ENCODE data around the gene HFM1.
"Not testable (repeated sequence)": the region's sequence is repeated elsewhere in the genome, so short reads cannot be mapped to it uniquely, and the experiment has no call there.

The HFM1 gene

DNA sequence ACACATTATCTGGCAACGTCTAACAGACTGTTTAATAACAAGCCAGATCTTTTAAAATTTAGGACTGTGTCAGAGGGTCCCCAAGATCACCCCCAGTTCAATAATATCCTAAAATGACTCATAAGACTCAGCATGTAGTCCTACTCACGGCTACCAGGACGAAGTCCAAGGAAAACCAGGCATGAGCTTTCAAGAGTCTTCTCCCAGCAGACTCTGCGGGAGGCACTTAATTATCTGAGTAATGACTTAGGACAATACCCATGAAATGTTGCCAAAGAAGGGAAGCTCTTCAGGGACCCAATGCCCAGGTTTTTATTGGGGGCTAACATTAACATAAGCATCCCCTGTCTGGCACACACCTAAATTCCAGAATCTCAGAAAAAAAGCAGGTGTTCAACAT is 7.0 kb downstream of the HFM1 start:
- TF ChIP-seq, protein P1, sequence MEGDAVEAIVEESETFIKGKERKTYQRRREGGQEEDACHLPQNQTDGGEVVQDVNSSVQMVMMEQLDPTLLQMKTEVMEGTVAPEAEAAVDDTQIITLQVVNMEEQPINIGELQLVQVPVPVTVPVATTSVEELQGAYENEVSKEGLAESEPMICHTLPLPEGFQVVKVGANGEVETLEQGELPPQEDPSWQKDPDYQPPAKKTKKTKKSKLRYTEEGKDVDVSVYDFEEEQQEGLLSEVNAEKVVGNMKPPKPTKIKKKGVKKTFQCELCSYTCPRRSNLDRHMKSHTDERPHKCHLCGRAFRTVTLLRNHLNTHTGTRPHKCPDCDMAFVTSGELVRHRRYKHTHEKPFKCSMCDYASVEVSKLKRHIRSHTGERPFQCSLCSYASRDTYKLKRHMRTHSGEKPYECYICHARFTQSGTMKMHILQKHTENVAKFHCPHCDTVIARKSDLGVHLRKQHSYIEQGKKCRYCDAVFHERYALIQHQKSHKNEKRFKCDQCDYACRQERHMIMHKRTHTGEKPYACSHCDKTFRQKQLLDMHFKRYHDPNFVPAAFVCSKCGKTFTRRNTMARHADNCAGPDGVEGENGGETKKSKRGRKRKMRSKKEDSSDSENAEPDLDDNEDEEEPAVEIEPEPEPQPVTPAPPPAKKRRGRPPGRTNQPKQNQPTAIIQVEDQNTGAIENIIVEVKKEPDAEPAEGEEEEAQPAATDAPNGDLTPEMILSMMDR (conservative IDR thresholded peaks at IDR 0.05; ENCODE audit: low read depth, low read length): no peak
- no peak for DNase-seq (ENCODE audit: low read depth)
- H3K4me3 ChIP-seq (ENCODE audit: low read length): no peak overlapping the region

DNA sequence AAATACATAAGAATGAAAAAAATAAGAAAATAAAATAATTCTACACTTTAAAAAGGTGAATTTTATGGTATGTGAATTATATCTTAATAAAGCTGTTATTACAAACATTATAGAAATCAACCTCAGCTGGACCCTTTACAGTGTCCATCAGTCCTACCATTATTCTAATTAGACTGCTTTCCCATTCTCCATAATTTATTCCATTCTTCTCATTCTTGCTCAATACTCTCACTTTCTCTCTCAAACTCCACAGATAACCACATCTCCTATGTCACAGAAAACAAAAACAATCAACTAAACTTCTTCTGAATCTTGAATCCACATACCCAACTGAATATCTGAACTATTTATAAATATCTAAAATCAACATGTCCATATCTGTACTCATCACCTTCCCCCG is 11.6 kb downstream of the HFM1 start:
- TF ChIP-seq, protein P1 (conservative IDR thresholded peaks at IDR 0.05; ENCODE audit: low read depth, low read length): no peak
- no peak for DNase-seq (ENCODE audit: low read depth)
- no peak overlapping the region for H3K4me3 ChIP-seq (ENCODE audit: low read length)

DNA sequence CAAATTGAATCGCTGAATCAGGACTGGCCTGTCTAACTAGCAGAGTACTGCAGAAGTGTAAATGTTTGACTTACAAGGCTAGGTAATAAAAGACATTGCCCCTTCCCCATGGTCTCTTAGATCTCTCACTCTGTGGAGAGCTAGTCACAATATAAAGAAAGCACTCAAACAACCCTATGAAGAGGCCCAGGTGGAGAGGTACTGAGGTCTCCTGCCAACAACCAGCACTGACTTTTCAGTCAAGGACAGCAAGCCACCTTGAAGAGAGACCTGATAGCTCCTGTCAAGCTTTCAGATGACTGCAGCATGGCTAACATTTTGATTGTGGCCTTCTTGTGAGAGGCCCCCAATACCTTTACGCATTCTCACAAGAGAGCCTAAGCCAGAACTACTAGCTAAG is 18.5 kb downstream of the HFM1 start:
- H3K4me3 ChIP-seq (ENCODE audit: low read length): no peak overlapping the region
- no peak for DNase-seq (ENCODE audit: low read depth)
- TF ChIP-seq, protein P1 (conservative IDR thresholded peaks at IDR 0.05; ENCODE audit: low read depth, low read length): no peak

DNA sequence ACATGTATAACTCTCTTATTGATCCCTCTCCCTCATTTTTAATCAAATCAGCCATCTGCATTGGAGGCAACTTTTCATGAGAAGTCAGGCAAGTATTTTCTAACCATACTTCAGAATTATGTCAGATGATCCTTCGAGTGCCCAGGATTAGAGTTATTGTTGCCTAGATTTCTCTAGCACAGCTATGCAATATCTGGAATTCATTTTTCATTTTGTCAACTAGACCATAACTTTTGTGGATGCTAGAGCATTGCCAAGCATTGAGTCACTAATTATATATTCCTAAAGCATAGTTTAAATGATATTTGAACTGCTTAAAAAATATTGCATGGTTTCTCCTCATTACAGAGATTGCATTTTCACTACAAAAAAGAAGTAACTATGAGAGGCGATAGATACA is 21.2 kb downstream of the HFM1 start:
- no peak for DNase-seq (ENCODE audit: low read depth)
- TF ChIP-seq, protein P1 (conservative IDR thresholded peaks at IDR 0.05; ENCODE audit: low read depth, low read length): no peak
- H3K4me3 ChIP-seq (ENCODE audit: low read length): no peak overlapping the region

DNA sequence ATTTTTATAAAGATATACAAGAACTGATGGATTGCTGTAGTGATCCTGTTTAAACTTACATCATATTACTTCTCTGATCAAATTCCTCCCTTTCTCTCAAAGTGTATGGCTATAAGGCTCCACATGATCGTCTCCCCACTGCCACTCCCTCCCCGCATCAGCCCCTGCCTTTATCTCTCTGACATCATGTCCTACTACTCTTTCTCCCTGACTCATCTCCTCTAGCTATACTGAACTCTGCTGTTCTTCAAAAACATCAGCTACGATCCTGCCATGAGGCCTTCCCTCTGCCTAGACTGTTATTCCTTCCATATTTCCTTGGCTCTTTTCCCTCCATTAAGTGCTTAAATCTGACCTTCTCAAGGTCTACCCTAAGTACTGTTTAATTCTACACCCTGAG is 22.8 kb downstream of the HFM1 start:
- DNase-seq (ENCODE audit: low read depth): no peak
- no peak overlapping the region for H3K4me3 ChIP-seq (ENCODE audit: low read length)
- TF ChIP-seq, protein P1 (conservative IDR thresholded peaks at IDR 0.05; ENCODE audit: low read depth, low read length): no peak

DNA sequence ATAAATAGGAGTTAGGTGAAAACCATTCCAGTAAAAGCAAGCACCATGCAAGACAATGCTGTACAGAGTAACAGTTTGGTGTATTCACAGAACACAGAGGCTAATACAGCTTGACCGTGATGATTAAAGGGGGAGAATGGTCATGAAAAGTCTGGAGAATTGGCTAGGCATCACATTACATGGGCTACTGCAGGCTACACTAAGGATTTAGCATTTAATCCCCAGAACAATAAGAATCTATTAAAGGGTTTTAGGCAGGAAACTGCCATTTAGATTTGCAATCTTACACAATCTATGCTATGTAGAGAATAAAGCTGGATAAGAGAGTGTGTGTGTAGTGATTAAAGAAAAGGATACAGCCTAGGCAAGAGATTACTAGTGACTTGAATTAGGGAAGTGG is 30.6 kb downstream of the HFM1 start:
- no peak overlapping the region for H3K4me3 ChIP-seq (ENCODE audit: low read length)
- TF ChIP-seq, protein P1 (conservative IDR thresholded peaks at IDR 0.05; ENCODE audit: low read depth, low read length): no peak
- peak; percentile 56 for DNase-seq (ENCODE audit: low read depth)

DNA sequence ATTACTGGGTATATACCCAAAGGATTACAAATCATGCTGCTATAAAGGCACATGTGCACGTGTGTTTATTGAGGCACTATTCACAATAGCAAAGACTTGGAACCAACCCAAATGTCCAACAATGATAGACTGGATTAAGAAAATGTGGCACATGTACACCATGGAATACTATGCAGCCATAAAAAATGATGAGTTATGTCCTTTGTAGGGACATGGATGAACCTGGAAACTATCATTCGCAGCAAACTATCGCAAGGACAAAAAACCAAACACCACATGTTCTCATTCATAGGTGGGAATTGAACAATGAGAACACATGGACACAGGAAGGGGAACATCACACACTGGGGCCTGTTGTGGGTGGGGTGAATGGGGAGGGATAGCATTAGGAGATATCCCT is 32.4 kb downstream of the HFM1 start:
- H3K4me3 ChIP-seq (ENCODE audit: low read length); DNase-seq (ENCODE audit: low read depth): not testable (repeated sequence)

DNA sequence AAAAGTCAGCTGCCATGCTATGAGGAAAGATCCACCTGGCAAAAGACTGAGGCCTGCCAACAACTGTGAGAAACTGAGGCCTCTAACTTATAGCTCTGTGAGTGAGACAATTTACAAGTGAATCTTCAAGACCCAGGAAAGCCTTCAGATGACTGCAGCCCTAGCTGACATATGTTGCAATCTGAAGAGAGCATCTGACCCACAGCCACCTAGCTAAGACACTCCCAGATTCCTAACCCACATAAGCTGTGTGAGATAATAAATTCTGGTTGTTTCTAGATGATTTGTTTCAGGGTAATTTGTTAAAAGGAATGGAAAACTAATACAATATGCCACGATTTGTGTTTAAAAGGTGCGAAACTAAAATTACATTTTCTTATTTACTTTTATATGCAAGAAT is 55.1 kb downstream of the HFM1 start:
- H3K4me3 ChIP-seq (ENCODE audit: low read length): no peak overlapping the region
- no peak for DNase-seq (ENCODE audit: low read depth)

More for the DNA sequence above, 55.1 kb downstream of the HFM1 start:
- TF ChIP-seq, protein P1 (conservative IDR thresholded peaks at IDR 0.05; ENCODE audit: low read depth, low read length): no peak

All from retinal pigment epithelial cell (primary cell).